GM18505 (cell line): ENCODE results near the gene OGN.

ENCODE experiments used
- ATAC-seq: cut with Tn5 transposase; IDR thresholded peaks from one replicate; pipeline ENCODE4 v1.9.1; 2021; ENCODE audit not compliant: unreplicated experiment
- POLR2A ChIP-seq: IDR thresholded peaks from 4 replicates; pipeline ENCODE4 v1.6.1; 2011; ENCODE audit warnings: borderline replicate concordance; ENCODE audit not compliant: insufficient read depth, insufficient read length; ENCODE audit errors: extremely low read depth

The OGN gene

GRCh38 chr9:92349771-92350739, 54.3 kb downstream of the OGN start:
- no peak for TF ChIP-seq POLR2A
- no peak for ATAC-seq

- no peak for TF ChIP-seq POLR2A
- ATAC-seq = no peak
Measured at GRCh38 chr9:92345582-92345981, 58.8 kb downstream of the OGN start.

DNA sequence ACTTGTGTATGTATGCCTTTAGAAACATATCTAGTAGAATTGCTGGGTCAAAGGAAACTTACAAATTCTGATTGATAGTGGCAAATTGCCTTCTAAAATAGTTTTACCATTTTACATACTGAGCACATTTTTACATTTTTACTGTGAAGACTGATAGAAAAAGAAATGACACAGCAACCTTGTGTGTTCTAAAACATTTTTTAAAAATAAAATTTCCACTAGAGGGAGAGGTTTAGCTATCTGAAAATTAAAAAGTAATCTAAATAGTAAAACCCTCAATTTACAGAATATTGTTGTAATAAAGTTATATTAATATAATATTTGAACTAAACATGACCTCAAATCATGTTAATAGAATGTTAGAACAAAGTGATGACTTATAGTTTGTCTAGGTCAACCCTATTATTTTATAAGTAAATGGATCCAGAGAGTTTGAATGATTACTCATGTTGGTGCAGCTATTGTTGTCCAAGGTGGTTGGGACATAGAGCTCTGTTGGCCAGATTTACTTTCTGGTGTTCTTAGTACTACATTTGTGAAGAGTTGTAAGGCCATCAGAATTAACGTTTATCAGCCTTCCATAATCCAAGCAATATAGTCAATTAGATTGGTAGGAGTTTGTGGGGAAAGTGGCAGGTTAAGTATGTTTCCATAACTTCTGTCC, 61.4 kb downstream of the OGN start:
- no peak for TF ChIP-seq POLR2A
- no peak for ATAC-seq

DNA sequence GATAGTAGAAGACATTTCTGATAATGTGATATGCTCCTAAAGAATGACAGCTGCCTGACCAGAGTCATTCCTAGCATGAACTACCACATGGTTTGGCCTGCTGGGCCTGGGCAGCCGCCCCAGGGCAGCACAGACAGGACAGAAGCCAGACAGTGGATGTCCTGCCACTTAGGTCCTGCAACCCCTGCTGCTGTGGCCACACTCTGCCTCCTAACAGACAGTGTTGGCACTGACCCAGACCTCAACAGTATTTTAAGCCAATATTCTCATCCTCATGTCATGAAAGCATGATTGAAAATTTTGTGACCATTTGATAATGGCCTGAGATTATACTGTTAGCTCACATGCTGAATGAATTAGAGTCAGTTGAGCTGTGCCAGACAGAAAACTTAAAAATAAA, 62.8 kb downstream of the OGN start:
- TF ChIP-seq POLR2A = no peak
- no peak for ATAC-seq

DNA sequence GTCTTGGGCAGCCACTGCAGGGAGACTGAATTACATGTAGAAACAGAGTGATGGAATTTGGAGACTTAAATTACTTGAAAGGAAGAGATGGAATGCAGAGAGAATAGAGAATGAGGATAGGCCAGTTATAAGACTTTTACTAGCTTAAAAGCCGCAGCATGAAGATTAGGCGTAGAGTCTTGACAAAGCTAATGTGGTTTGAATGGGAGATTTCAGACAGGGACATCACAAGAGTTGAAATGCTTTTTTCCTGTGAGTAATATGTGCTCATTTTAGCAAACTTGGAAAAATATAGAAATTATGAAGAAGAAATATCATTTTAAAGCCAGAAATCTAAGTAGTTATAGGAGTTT, 71.1 kb downstream of the OGN start:
- no peak for ATAC-seq
- TF ChIP-seq POLR2A = no peak
